Left lung (tissue), 10 donors: ENCODE results near the gene FAM124B. TPM values are rescaled to one million over a fixed set of nuclear protein-coding genes. Genes with fewer than 3 reads are reported as not detected.
"Not testable (repeated sequence)": the region's sequence is repeated elsewhere in the genome, so short reads cannot be mapped to it uniquely, and the experiment has no call there.

ENCODE experiments used
- ATAC-seq: fragments of 200-7000 bp; cut with Tn5 transposase; one replicate; pipeline ENCODE4 v1.9.1; 2020; ENCODE audit warnings: moderate library complexity
- DNase-seq, 4 donors: peaks; one replicate each; pipeline ENCODE4 v3.0.0-alpha.2; 2013 to 2020
- H3K27ac ChIP-seq, 2 donors: fragments of 200-600 bp; sonication (generic) in 1 of 2; one replicate each; pipeline versions ENCODE4 v1.5.0 to v1.8.0; 2020 to 2021
- H3K27me3 ChIP-seq, 2 donors: fragments of 200-600 bp; sonication (generic) in 1 of 2; one replicate each; pipeline versions ENCODE4 v1.5.0 to v1.8.0; 2020 to 2021
- H3K36me3 ChIP-seq, 2 donors: fragments of 200-600 bp; sonication (generic) in 1 of 2; one replicate each; pipeline versions ENCODE4 v1.5.0 to v1.8.0; 2020 to 2021
- H3K4me1 ChIP-seq, 2 donors: fragments of 200-600 bp; one replicate each; pipeline ENCODE4 v1.8.0; 2021
- H3K4me3 ChIP-seq, 2 donors: fragments of 200-600 bp; sonication (generic) in 1 of 2; one replicate each; pipeline versions ENCODE4 v1.5.0 to v1.8.0; 2020 to 2021; ENCODE audit warnings: mild to moderate bottlenecking in 1 of 2
- H3K9me3 ChIP-seq, 2 donors: fragments of 200-600 bp; sonication (generic) in 1 of 2; one replicate each; pipeline versions ENCODE4 v1.5.0 to v1.8.0; 2020 to 2021
- intact Hi-C, 2 donors: fragments of 100-400 bp; cut with DNase I; formaldehyde crosslinking; loops; one replicate each; pipeline versions ENCODE4 v1.11.2 to v1.14.2; 2022
- polyA plus RNA-seq, 6 donors: library from polyadenylated mRNA; unstranded; fragments of 120-200 nt; gene quantifications; one replicate each; pipeline ENCODE4 v1.2.1, GENCODE V29; 2013; ENCODE audit not compliant: insufficient read length in 6 of 6
- total RNA-seq, 2 donors: library from RNA; stranded (reverse); fragmentation: NEBNext Ultra II Directional; extraction: Animal tissue kit (Norgen Biotek cat#: 25700); gene quantifications; one replicate each; pipeline ENCODE4 v1.2.1, GENCODE V29; 2021
- TF ChIP-seq, protein P1 (sequence below), 2 donors: fragments of 200-600 bp; sonication (generic) in 1 of 2; IDR thresholded peaks; one replicate each; pipeline versions ENCODE4 v1.5.0 to v1.8.0; 2021; ENCODE audit warnings: antibody characterized with exemption in 2 of 2
- donor health status: DM: no; HTN: yes; CAD: no.
- donor health status: DM: no; HTN: no; CAD: no.

The FAM124B gene
- total and polyA plus RNA-seq, 8 donors = 1.8 to 35.7 (median 17.8) TPM

DNA sequence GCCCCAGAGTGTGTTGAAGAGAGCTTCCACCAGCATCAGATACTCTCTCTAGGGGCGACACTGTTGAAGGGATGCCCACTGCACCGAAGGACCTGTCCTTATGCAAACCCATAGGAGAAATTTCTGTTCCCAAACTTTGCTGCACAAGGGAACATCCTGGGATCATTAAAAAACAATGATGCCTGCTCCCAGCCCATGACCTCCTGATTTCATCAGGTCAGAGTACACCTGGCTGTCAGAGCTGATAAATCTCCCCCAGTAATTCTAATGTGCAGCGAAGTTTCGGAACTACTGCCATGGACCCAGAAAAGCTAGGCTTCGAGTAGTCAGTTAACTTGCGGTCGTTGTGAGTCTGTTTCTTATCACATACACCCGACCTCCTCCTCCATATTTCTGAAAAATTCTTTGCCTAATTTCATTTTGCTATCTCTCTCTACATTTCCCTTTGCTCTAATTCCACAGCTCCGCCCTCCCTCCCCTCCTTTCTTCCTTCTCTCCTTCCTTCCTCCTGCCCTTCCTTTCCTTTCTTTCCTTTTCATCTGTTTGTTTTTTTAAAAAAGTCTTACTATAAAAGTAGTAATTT lies 18.8 kb downstream of the FAM124B start:
- Histone ChIP-seq H3K4me3 (no peak overlapping the region), H3K36me3 (no peaks in the 10 kb centered on the region), H3K27me3 (no peaks in the 10 kb centered on the region), H3K4me1 (peaks cover 0 to 6% of the 10 kb centered on the region in 2 donors), H3K27ac (no peak overlapping the region), H3K9me3 (no peaks in the 10 kb centered on the region)
- DNase-seq = no peak
- ATAC-seq = no peak
- intact Hi-C loops = no loop called here
- TF ChIP-seq, protein P1, sequence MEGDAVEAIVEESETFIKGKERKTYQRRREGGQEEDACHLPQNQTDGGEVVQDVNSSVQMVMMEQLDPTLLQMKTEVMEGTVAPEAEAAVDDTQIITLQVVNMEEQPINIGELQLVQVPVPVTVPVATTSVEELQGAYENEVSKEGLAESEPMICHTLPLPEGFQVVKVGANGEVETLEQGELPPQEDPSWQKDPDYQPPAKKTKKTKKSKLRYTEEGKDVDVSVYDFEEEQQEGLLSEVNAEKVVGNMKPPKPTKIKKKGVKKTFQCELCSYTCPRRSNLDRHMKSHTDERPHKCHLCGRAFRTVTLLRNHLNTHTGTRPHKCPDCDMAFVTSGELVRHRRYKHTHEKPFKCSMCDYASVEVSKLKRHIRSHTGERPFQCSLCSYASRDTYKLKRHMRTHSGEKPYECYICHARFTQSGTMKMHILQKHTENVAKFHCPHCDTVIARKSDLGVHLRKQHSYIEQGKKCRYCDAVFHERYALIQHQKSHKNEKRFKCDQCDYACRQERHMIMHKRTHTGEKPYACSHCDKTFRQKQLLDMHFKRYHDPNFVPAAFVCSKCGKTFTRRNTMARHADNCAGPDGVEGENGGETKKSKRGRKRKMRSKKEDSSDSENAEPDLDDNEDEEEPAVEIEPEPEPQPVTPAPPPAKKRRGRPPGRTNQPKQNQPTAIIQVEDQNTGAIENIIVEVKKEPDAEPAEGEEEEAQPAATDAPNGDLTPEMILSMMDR (IDR thresholded peaks at IDR 0.05) = no peak

DNA sequence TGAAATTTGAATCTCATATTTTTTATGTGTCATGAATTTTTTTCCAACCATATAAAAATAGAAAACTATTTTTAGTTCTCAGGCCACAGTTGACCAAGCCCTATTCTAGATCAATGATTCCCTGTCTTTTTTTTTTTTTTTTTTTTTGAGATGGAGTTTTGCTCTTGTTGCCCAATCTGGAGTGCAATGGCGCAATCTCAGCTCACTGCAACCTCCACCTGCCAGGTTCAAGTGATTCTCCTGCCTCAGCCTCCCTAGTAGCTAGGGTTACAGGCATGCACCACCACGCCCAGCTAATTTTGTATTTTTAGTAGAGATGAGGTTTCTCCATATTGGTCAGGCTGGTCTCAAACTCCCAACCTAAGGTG lies 19.6 kb downstream of the FAM124B start:
- ATAC-seq, H3K27me3 ChIP-seq, H3K27ac ChIP-seq, intact Hi-C loops, H3K36me3 ChIP-seq, H3K9me3 ChIP-seq, H3K4me3 ChIP-seq, DNase-seq: not testable (repeated sequence)
- H3K4me1 ChIP-seq = peaks cover 0 to 13% of the 10 kb centered on the region in 2 donors

DNA sequence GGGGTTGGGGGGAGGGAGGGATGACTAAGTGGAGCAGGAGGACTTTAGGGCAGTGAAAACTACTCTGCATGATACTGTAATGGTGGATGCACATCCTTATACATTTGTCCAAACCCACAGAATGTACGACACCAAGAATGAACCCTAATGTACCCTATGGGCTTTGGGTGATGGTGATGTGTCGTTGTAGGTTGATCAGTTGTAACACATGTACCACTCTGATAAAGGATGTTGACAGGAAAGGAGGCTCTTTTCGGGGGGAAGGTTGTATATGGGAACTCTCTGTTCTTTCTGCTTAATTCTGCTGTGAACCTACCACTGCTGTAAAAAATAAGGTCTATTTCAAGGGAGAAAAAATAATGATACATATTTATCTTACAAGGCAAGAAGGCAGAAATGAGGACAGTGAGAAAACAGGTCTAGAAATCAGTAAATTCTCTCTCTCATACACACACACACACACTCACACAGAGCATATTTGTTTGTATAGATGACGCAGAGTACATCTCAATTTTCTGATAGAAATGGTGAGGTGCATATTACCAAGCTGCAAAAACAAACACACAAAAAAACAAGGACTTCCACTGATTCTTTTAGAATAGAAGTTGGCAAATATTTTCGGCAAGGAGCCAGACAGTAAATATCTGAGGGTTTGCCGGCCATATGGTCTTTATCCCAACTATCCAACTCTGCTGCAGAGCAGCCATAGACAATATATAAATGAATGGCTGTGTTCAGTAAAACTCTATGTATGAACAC lies 20.2 kb downstream of the FAM124B start:
- DNase-seq = peak in 2 of 4 donors; percentile 40 to 57
- no peaks in the 10 kb centered on the region for H3K9me3 ChIP-seq
- TF ChIP-seq, protein P1 (IDR thresholded peaks at IDR 0.05) = no peak
- no peaks in the 10 kb centered on the region for H3K36me3 ChIP-seq
- intact Hi-C loops = no loop called here
- H3K4me3 ChIP-seq = no peak overlapping the region
- no peak overlapping the region for H3K27ac ChIP-seq
- no peaks in the 10 kb centered on the region for H3K27me3 ChIP-seq
- no peak for ATAC-seq
- peaks cover 0 to 14% of the 10 kb centered on the region in 2 donors for H3K4me1 ChIP-seq

DNA sequence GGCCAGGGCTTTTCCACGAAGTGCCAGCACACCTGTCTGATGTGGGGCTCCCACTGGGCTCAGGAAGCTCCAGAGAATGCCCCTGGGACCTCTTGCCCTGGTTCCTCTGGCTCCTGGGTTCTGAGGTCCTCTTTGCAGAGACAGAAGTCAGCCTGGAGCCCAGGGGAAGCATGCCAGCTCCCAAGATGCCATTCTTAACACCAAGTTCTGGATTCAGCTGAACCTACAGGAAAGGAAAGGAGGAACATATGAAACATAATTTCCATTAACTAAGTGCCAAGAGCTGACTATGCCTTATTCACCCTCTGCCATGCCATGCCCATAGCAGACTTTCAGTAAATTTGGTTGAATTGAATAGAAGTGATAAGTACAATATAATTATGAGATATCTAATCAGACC lies 21.9 kb downstream of the FAM124B start:
- peak; percentile 33 for ATAC-seq
- intact Hi-C loops = no loop called here

DNA sequence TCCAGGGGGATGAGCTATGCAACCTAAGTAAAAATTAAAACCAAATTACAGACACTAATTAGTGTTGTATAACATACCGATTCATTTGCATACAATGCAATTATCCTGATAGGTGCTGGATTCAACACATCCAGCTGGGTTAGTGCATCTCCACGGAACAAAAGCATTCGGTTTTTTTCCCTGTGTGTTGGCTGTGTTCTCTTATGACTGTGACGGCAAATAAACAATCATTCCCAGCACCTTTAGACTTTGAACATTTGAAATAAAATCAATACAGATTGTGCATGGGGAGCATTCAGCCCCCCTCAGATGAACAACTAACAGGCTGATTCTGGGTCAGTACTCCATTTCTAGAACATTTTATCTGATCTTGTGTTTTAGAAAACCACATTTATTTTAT lies 22.7 kb downstream of the FAM124B start:
- DNase-seq (no peak), ATAC-seq (no peak)
- intact Hi-C loops = no loop called here
- Histone ChIP-seq H3K27ac (no peak overlapping the region), H3K27me3 (no peaks in the 10 kb centered on the region), H3K4me3 (no peak overlapping the region), H3K4me1 (peaks cover 0 to 14% of the 10 kb centered on the region in 2 donors), H3K36me3 (no peaks in the 10 kb centered on the region), H3K9me3 (no peaks in the 10 kb centered on the region)
- TF ChIP-seq, protein P1 (IDR thresholded peaks at IDR 0.05) = no peak

More for the DNA sequence above, 21.9 kb downstream of the FAM124B start:
- H3K4me1 ChIP-seq = peaks cover 0 to 14% of the 10 kb centered on the region in 2 donors
- no peak overlapping the region for H3K4me3 ChIP-seq
- H3K27ac ChIP-seq = no peak overlapping the region
- TF ChIP-seq, protein P1 (IDR thresholded peaks at IDR 0.05) = no peak
- no peaks in the 10 kb centered on the region for H3K9me3 ChIP-seq
- H3K27me3 ChIP-seq = no peaks in the 10 kb centered on the region
- no peaks in the 10 kb centered on the region for H3K36me3 ChIP-seq
- DNase-seq = no peak
